SK-N-SH (cell line): Measurements from ENCODE around the gene SYNM.

Experiments used
- GABPA ChIP-seq: IDR thresholded peaks from 2 replicates; pipeline ENCODE4 v1.4.0; 2012; ENCODE audit warnings: low read depth, mild to moderate bottlenecking
- JUND ChIP-seq: IDR thresholded peaks from 2 replicates; pipeline ENCODE4 v1.4.0; 2012
- POLR2AphosphoS5 ChIP-seq: IDR thresholded peaks from 2 replicates; pipeline ENCODE4 v1.6.1; 2012; ENCODE audit warnings: low read depth, low read length
- RAD21 ChIP-seq: IDR thresholded peaks from 2 replicates; pipeline ENCODE4 v1.6.1; 2012; ENCODE audit warnings: mild to moderate bottlenecking, low read length
- RFX5 ChIP-seq: IDR thresholded peaks from 2 replicates; pipeline ENCODE4 v1.6.1; 2012; ENCODE audit warnings: mild to moderate bottlenecking, improper control_type of control experiment, low read length
- TEAD4 ChIP-seq: IDR thresholded peaks from 2 replicates; pipeline ENCODE4 v1.4.0; 2012; ENCODE audit warnings: mild to moderate bottlenecking, borderline replicate concordance; ENCODE audit not compliant: insufficient read depth
- TF ChIP-seq, protein P1 (sequence below): fragments of 200-600 bp; sonication (generic); IDR thresholded peaks from 2 replicates; pipeline ENCODE4 v1.6.1; 2017; ENCODE audit warnings: antibody characterized with exemption, mild to moderate bottlenecking, moderate library complexity
- TF ChIP-seq, protein P2 (sequence below): fragments of 150-350 bp; IDR thresholded peaks from 2 replicates; pipeline ENCODE4 v1.6.1; 2016; ENCODE audit warnings: mild to moderate bottlenecking, low read depth, low read length

DNA sequence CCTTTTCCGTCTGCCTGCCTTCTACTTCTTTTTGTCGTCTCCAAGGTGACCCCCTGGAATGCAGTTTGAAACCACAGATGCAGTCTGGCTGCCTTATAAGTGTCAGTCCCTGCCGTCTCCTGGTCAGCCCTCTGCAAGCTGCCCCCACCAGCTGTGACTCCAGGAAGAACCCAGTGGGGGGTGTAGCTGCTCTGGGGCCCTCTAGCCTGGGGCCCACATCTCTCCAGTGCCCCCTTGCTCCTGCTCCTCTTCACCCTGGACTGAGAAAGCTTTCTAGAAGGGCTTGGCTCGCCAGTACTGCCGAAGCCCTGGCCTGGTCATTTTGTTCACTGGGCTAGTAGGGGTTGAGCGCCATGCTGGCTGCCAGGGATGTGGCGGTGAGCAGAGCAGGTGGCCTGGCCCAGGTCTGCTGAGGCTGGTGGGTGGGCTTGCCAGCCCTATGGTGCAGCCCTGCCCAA lies 21.3 kb downstream of the SYNM start:
- TF ChIP-seq, protein P1, sequence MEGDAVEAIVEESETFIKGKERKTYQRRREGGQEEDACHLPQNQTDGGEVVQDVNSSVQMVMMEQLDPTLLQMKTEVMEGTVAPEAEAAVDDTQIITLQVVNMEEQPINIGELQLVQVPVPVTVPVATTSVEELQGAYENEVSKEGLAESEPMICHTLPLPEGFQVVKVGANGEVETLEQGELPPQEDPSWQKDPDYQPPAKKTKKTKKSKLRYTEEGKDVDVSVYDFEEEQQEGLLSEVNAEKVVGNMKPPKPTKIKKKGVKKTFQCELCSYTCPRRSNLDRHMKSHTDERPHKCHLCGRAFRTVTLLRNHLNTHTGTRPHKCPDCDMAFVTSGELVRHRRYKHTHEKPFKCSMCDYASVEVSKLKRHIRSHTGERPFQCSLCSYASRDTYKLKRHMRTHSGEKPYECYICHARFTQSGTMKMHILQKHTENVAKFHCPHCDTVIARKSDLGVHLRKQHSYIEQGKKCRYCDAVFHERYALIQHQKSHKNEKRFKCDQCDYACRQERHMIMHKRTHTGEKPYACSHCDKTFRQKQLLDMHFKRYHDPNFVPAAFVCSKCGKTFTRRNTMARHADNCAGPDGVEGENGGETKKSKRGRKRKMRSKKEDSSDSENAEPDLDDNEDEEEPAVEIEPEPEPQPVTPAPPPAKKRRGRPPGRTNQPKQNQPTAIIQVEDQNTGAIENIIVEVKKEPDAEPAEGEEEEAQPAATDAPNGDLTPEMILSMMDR: no peak
- TF ChIP-seq TEAD4 (no peak), RAD21 (no peak), JUND (no peak), POLR2AphosphoS5 (no peak), GABPA (no peak), RFX5 (no peak)
- TF ChIP-seq, protein P2, sequence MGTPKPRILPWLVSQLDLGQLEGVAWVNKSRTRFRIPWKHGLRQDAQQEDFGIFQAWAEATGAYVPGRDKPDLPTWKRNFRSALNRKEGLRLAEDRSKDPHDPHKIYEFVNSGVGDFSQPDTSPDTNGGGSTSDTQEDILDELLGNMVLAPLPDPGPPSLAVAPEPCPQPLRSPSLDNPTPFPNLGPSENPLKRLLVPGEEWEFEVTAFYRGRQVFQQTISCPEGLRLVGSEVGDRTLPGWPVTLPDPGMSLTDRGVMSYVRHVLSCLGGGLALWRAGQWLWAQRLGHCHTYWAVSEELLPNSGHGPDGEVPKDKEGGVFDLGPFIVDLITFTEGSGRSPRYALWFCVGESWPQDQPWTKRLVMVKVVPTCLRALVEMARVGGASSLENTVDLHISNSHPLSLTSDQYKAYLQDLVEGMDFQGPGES: no peak
